MM.1S (cell line): Measurements from ENCODE around the gene GOLPH3.

Experiments used
- EZH2 ChIP-seq: fragments of 300-600 bp; sonication (generic); optimal IDR thresholded peaks from 2 replicates; pipeline ENCODE3; 2017; ENCODE audit warnings: low read depth, mild to moderate bottlenecking, antibody characterized with exemption, low read length, mixed read lengths
- EZH2phosphoT487 ChIP-seq: fragments of 300-600 bp; sonication (generic); IDR thresholded peaks from 2 replicates; pipeline ENCODE4 v1.6.1; 2018; ENCODE audit warnings: antibody characterized with exemption, low read length
- TF ChIP-seq, protein P1 (sequence below): fragments of 300-600 bp; sonication (generic); IDR thresholded peaks from 2 replicates; pipeline ENCODE4 v1.5.1; 2016; ENCODE audit warnings: antibody characterized with exemption, low read length, mixed read lengths

DNA sequence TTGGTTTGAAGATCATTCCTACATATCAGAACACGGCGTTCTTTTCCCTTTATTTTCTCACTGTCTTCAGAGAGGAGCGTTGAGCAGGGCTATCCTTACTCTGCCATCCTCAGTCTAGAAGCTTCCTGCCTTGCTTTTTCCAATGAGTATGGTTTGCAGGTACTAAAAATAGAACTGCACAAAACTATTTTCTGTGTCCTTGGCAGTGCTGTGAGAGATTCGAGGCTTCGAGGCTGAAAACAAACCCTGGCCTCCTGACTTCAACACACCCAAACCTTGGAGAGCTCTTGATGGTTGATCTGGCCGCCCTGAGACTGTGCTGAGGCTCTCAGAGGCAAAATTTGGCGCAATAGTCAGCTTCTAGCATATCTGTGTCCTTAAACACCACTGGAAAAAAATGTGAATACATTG, 78.9 kb downstream of the GOLPH3 start:
- TF ChIP-seq, protein P1, sequence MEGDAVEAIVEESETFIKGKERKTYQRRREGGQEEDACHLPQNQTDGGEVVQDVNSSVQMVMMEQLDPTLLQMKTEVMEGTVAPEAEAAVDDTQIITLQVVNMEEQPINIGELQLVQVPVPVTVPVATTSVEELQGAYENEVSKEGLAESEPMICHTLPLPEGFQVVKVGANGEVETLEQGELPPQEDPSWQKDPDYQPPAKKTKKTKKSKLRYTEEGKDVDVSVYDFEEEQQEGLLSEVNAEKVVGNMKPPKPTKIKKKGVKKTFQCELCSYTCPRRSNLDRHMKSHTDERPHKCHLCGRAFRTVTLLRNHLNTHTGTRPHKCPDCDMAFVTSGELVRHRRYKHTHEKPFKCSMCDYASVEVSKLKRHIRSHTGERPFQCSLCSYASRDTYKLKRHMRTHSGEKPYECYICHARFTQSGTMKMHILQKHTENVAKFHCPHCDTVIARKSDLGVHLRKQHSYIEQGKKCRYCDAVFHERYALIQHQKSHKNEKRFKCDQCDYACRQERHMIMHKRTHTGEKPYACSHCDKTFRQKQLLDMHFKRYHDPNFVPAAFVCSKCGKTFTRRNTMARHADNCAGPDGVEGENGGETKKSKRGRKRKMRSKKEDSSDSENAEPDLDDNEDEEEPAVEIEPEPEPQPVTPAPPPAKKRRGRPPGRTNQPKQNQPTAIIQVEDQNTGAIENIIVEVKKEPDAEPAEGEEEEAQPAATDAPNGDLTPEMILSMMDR: no peak
- TF ChIP-seq EZH2 (no peak), EZH2phosphoT487 (no peak)
